Fibroblast of peridontal ligament (primary cell): ENCODE measurements around the gene TOB1.

Experiments used
- DNase-seq: peaks from one replicate; pipeline ENCODE4 v3.0.0-alpha.2; 2010; ENCODE audit errors: extremely low read depth

The TOB1 gene

GRCh38 chr17:50832267-50832863 lies 33.8 kb downstream of the TOB1 start:
- no peak for DNase-seq

GRCh38 chr17:50831471-50831928 lies 34.7 kb downstream of the TOB1 start:
- no peak for DNase-seq

- DNase-seq: no peak
Measured at GRCh38 chr17:50830994-50831393, 35.2 kb downstream of the TOB1 start.

GRCh38 chr17:50830352-50830751 lies 35.8 kb downstream of the TOB1 start:
- no peak for DNase-seq

- DNase-seq: no peak
Measured at GRCh38 chr17:50829332-50829731, 36.8 kb downstream of the TOB1 start.

- DNase-seq: no peak
Measured at GRCh38 chr17:50828508-50829170, 37.5 kb downstream of the TOB1 start.

GRCh38 chr17:50825188-50825587 lies 41.0 kb downstream of the TOB1 start:
- no peak for DNase-seq

- DNase-seq: no peak
Measured at GRCh38 chr17:50824429-50824828, 41.7 kb downstream of the TOB1 start.

GRCh38 chr17:50822550-50822949 lies 43.6 kb downstream of the TOB1 start:
- no peak for DNase-seq

- DNase-seq: no peak
Measured at GRCh38 chr17:50820651-50821050, 45.5 kb downstream of the TOB1 start.

GRCh38 chr17:50818921-50819657 lies 47.1 kb downstream of the TOB1 start:
- DNase-seq: no peak

GRCh38 chr17:50818261-50818660 lies 47.9 kb downstream of the TOB1 start:
- no peak for DNase-seq

- DNase-seq: no peak
Measured at GRCh38 chr17:50817838-50818237, 48.3 kb downstream of the TOB1 start.

GRCh38 chr17:50816771-50817751 lies 49.1 kb downstream of the TOB1 start:
- DNase-seq: peak; percentile 16

- no peak for DNase-seq
Measured at GRCh38 chr17:50816271-50816670, 49.9 kb downstream of the TOB1 start.

GRCh38 chr17:50815400-50815799 lies 50.8 kb downstream of the TOB1 start:
- no peak for DNase-seq

GRCh38 chr17:50813583-50813982 lies 52.6 kb downstream of the TOB1 start:
- no peak for DNase-seq
